SK-N-SH treated with all-trans-retinoic acid at 6 μM for 48 hours (cell line): ENCODE data around the gene BAZ1A.
A peak's percentile ranks its signal among the peaks of the same experiment; 100 is the strongest.

Source experiments
- ATAC-seq: fragments of 200-7000 bp; cut with Tn5 transposase; 3 replicates; pipeline ENCODE4 v1.9.1; 2020; ENCODE audit warnings: mild to moderate bottlenecking, moderate library complexity
- BACH2 ChIP-seq: fragments of 250-450 bp; sonication (Bioruptor Pico); IDR thresholded peaks from 2 replicates; pipeline ENCODE4 v1.9.0; 2021; ENCODE audit warnings: mild to moderate bottlenecking, borderline replicate concordance
- CSDC2 ChIP-seq: fragments of 250-450 bp; sonication (Bioruptor Pico); IDR thresholded peaks from 2 replicates; pipeline ENCODE4 v1.5.0; 2020; ENCODE audit warnings: mild to moderate bottlenecking, moderate library complexity
- ESRRG ChIP-seq: fragments of 250-450 bp; sonication (Bioruptor Pico); IDR thresholded peaks from 2 replicates; pipeline ENCODE4 v1.6.1; 2021; ENCODE audit warnings: mild to moderate bottlenecking
- ISL1 ChIP-seq: fragments of 250-450 bp; sonication (Bioruptor Pico); IDR thresholded peaks from 2 replicates; pipeline ENCODE4 v2.1.2; 2022; ENCODE audit warnings: mild to moderate bottlenecking, moderate library complexity
- OSR1 ChIP-seq: fragments of 250-450 bp; sonication (Bioruptor Pico); IDR thresholded peaks from 2 replicates; pipeline ENCODE4 v1.8.0; 2022; ENCODE audit warnings: moderate library complexity, mild to moderate bottlenecking, inconsistent platforms
- PPARA ChIP-seq: fragments of 250-450 bp; sonication (Bioruptor Pico); IDR thresholded peaks from 2 replicates; pipeline ENCODE4 v1.5.0; 2020; ENCODE audit warnings: mild to moderate bottlenecking, borderline replicate concordance
- RARB ChIP-seq: fragments of 250-450 bp; sonication (Bioruptor Pico); IDR thresholded peaks from 2 replicates; pipeline ENCODE4 v1.8.0; 2021; ENCODE audit warnings: mild to moderate bottlenecking, moderate library complexity
- SNAI2 ChIP-seq: fragments of 250-450 bp; sonication (Bioruptor Pico); IDR thresholded peaks from 2 replicates; pipeline ENCODE4 v1.5.0; 2020; ENCODE audit warnings: mild to moderate bottlenecking, moderate library complexity
- TCF4 ChIP-seq: fragments of 250-450 bp; sonication (Bioruptor Pico); IDR thresholded peaks from 2 replicates; pipeline ENCODE4 v1.8.0; 2021; ENCODE audit warnings: mild to moderate bottlenecking, moderate library complexity, borderline replicate concordance
- TOX ChIP-seq: fragments of 250-450 bp; sonication (Bioruptor Pico); IDR thresholded peaks from 2 replicates; pipeline ENCODE4 v1.8.0; 2021; ENCODE audit warnings: mild to moderate bottlenecking, moderate library complexity, borderline replicate concordance
- ZFP3 ChIP-seq: fragments of 250-450 bp; sonication (Bioruptor Pico); IDR thresholded peaks from 2 replicates; pipeline ENCODE4 v1.5.0; 2020; ENCODE audit warnings: mild to moderate bottlenecking, moderate library complexity
- ZFP30 ChIP-seq: fragments of 450-650 bp; formaldehyde crosslinking; IDR thresholded peaks from 2 replicates; pipeline ENCODE4 v1.5.0; 2022; ENCODE audit warnings: mild to moderate bottlenecking, moderate library complexity
- ZNF565 ChIP-seq: fragments of 450-650 bp; formaldehyde crosslinking; conservative IDR thresholded peaks from 2 replicates; pipeline ENCODE4 v1.5.0; 2020; ENCODE audit warnings: low read depth, mild to moderate bottlenecking, moderate library complexity
- ZNF70 ChIP-seq: fragments of 450-650 bp; formaldehyde crosslinking; IDR thresholded peaks from 2 replicates; pipeline ENCODE4 v1.5.0; 2020; ENCODE audit warnings: mild to moderate bottlenecking, moderate library complexity
- ZNF8 ChIP-seq: fragments of 450-650 bp; formaldehyde crosslinking; IDR thresholded peaks from 2 replicates; pipeline ENCODE4 v1.5.0; 2020; ENCODE audit warnings: mild to moderate bottlenecking, moderate library complexity
- TF ChIP-seq, protein P1 (sequence below): fragments of 250-450 bp; sonication (Bioruptor Pico); IDR thresholded peaks from 2 replicates; pipeline ENCODE4 v1.5.1; 2020; ENCODE audit warnings: low read depth, mild to moderate bottlenecking, moderate library complexity
- TF ChIP-seq, protein P2 (sequence below): fragments of 250-450 bp; sonication (Bioruptor Pico); IDR thresholded peaks from 2 replicates; pipeline ENCODE4 v1.5.1; 2021; ENCODE audit warnings: mild to moderate bottlenecking, moderate library complexity
- TF ChIP-seq, protein P3 (sequence below): fragments of 250-450 bp; sonication (Bioruptor Pico); IDR thresholded peaks from 2 replicates; pipeline ENCODE4 v1.5.0; 2020; ENCODE audit warnings: mild to moderate bottlenecking, moderate library complexity
- TF ChIP-seq, protein P4 (sequence below): fragments of 250-450 bp; sonication (Bioruptor Pico); IDR thresholded peaks from 2 replicates; pipeline ENCODE4 v1.8.0; 2021; ENCODE audit warnings: low read depth, mild to moderate bottlenecking, moderate library complexity, borderline replicate concordance
- TF ChIP-seq, protein P5 (sequence below): fragments of 250-450 bp; sonication (Bioruptor Pico); IDR thresholded peaks from 2 replicates; pipeline ENCODE4 v1.8.0; 2020; ENCODE audit warnings: mild to moderate bottlenecking, moderate library complexity, borderline replicate concordance

Gene BAZ1A, protein sequence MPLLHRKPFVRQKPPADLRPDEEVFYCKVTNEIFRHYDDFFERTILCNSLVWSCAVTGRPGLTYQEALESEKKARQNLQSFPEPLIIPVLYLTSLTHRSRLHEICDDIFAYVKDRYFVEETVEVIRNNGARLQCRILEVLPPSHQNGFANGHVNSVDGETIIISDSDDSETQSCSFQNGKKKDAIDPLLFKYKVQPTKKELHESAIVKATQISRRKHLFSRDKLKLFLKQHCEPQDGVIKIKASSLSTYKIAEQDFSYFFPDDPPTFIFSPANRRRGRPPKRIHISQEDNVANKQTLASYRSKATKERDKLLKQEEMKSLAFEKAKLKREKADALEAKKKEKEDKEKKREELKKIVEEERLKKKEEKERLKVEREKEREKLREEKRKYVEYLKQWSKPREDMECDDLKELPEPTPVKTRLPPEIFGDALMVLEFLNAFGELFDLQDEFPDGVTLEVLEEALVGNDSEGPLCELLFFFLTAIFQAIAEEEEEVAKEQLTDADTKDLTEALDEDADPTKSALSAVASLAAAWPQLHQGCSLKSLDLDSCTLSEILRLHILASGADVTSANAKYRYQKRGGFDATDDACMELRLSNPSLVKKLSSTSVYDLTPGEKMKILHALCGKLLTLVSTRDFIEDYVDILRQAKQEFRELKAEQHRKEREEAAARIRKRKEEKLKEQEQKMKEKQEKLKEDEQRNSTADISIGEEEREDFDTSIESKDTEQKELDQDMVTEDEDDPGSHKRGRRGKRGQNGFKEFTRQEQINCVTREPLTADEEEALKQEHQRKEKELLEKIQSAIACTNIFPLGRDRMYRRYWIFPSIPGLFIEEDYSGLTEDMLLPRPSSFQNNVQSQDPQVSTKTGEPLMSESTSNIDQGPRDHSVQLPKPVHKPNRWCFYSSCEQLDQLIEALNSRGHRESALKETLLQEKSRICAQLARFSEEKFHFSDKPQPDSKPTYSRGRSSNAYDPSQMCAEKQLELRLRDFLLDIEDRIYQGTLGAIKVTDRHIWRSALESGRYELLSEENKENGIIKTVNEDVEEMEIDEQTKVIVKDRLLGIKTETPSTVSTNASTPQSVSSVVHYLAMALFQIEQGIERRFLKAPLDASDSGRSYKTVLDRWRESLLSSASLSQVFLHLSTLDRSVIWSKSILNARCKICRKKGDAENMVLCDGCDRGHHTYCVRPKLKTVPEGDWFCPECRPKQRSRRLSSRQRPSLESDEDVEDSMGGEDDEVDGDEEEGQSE (N-terminal part only)

DNA sequence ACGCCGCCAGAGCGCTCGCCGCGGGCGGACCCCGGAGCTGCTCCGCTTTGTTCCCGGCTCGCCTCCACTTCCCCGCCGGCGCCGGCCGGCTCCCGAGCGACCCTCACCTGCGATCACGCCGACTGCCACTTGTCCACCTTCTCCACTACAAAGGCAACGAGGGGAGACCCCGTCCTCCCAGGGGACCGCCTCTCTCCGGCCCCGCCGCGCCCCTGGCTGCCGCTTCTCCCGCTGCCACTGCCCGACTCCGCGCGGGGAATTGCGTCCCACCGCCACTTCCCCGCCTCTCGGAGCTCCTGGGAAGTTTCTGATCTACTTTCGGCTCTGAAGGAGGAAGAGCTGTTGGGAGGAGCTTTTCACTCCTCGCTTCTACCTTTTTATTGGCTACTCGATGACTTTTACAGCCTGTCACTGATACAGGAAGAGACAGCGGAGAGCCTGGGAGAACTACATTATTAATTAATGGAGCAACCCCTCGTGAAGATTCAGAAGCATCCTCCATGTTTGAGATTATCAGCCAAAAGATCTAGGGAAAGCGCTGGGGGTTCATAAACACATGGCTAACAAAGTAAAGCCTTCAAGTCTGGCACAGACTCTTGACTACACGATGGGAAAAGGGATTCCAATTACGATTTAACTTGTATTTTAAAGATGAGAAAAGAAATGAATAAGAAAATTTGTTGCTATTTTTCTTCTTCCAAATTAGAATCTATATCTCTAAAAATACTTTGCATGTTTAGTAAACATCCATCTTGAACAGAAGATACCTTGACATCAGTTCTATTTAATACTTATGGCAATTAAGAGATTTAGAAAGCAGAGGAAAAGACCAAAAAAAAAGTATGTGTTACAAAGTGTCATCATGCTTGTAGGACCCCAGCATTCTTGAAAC lies at the start of gene BAZ1A:
BAZ1A (minus strand) TSS at position 330 of the 892 bp plus-strand sequence. CDS start 756 bp downstream, outside the sequence.
- no peak for TF ChIP-seq TCF4 (CRISPR knock-in tag)
- no peak for TF ChIP-seq ZFP3 (CRISPR knock-in tag)
- no peak for TF ChIP-seq ZFP30 (CRISPR knock-in tag)
- no peak for TF ChIP-seq ZNF565 (CRISPR knock-in tag)
- TF ChIP-seq, protein P1, sequence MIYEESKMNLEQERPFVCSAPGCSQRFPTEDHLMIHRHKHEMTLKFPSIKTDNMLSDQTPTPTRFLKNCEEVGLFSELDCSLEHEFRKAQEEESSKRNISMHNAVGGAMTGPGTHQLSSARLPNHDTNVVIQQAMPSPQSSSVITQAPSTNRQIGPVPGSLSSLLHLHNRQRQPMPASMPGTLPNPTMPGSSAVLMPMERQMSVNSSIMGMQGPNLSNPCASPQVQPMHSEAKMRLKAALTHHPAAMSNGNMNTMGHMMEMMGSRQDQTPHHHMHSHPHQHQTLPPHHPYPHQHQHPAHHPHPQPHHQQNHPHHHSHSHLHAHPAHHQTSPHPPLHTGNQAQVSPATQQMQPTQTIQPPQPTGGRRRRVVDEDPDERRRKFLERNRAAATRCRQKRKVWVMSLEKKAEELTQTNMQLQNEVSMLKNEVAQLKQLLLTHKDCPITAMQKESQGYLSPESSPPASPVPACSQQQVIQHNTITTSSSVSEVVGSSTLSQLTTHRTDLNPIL (CRISPR knock-in tag), result no peak
- no peak for TF ChIP-seq ISL1 (CRISPR knock-in tag)
- TF ChIP-seq ZNF70 (CRISPR knock-in tag), result no peak
- TF ChIP-seq, protein P2, sequence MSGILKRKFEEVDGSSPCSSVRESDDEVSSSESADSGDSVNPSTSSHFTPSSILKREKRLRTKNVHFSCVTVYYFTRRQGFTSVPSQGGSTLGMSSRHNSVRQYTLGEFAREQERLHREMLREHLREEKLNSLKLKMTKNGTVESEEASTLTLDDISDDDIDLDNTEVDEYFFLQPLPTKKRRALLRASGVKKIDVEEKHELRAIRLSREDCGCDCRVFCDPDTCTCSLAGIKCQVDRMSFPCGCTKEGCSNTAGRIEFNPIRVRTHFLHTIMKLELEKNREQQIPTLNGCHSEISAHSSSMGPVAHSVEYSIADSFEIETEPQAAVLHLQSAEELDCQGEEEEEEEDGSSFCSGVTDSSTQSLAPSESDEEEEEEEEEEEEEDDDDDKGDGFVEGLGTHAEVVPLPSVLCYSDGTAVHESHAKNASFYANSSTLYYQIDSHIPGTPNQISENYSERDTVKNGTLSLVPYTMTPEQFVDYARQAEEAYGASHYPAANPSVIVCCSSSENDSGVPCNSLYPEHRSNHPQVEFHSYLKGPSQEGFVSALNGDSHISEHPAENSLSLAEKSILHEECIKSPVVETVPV, result no peak
- no peak for TF ChIP-seq OSR1 (CRISPR knock-in tag)
- TF ChIP-seq, protein P3, sequence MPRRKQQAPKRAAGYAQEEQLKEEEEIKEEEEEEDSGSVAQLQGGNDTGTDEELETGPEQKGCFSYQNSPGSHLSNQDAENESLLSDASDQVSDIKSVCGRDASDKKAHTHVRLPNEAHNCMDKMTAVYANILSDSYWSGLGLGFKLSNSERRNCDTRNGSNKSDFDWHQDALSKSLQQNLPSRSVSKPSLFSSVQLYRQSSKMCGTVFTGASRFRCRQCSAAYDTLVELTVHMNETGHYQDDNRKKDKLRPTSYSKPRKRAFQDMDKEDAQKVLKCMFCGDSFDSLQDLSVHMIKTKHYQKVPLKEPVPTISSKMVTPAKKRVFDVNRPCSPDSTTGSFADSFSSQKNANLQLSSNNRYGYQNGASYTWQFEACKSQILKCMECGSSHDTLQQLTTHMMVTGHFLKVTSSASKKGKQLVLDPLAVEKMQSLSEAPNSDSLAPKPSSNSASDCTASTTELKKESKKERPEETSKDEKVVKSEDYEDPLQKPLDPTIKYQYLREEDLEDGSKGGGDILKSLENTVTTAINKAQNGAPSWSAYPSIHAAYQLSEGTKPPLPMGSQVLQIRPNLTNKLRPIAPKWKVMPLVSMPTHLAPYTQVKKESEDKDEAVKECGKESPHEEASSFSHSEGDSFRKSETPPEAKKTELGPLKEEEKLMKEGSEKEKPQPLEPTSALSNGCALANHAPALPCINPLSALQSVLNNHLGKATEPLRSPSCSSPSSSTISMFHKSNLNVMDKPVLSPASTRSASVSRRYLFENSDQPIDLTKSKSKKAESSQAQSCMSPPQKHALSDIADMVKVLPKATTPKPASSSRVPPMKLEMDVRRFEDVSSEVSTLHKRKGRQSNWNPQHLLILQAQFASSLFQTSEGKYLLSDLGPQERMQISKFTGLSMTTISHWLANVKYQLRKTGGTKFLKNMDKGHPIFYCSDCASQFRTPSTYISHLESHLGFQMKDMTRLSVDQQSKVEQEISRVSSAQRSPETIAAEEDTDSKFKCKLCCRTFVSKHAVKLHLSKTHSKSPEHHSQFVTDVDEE, result no peak
- peak; percentile 86 for ATAC-seq

DNA sequence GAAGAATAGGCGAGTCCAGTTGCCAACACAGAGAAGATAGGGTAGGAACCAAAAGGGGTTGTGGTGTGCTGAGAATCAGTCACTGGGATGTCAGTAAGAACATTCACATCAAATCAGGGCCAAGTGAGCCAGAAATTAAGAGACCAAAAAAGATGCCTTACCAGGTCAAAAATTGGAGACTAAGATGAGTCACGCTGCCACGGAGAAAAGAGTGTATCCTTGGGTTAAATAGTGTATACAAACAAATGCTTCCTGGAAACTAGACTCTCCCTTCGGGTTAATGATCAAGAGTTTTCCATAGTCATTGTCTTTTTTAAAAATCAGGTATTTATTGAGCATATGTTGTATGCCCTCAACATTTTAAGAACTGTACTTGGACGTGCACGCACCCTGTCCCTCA lies 45.2 kb upstream of the BAZ1A start:
- ATAC-seq, result no peak
- TF ChIP-seq CSDC2 (CRISPR knock-in tag), result no peak
- TF ChIP-seq, protein P2, result no peak
- no peak for TF ChIP-seq ESRRG (CRISPR knock-in tag)
- no peak for TF ChIP-seq ZFP3 (CRISPR knock-in tag)
- TF ChIP-seq RARB (CRISPR knock-in tag), result no peak
- TF ChIP-seq, protein P4, sequence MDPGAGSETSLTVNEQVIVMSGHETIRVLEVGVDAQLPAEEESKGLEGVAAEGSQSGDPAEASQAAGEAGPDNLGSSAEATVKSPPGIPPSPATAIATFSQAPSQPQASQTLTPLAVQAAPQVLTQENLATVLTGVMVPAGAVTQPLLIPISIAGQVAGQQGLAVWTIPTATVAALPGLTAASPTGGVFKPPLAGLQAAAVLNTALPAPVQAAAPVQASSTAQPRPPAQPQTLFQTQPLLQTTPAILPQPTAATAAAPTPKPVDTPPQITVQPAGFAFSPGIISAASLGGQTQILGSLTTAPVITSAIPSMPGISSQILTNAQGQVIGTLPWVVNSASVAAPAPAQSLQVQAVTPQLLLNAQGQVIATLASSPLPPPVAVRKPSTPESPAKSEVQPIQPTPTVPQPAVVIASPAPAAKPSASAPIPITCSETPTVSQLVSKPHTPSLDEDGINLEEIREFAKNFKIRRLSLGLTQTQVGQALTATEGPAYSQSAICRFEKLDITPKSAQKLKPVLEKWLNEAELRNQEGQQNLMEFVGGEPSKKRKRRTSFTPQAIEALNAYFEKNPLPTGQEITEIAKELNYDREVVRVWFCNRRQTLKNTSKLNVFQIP (CRISPR knock-in tag), result no peak
- no peak for TF ChIP-seq ZNF565 (CRISPR knock-in tag)
- TF ChIP-seq PPARA (CRISPR knock-in tag), result no peak
- no peak for TF ChIP-seq TOX (CRISPR knock-in tag)
- TF ChIP-seq ISL1 (CRISPR knock-in tag), result no peak
- TF ChIP-seq BACH2 (CRISPR knock-in tag), result no peak
- TF ChIP-seq, protein P5, sequence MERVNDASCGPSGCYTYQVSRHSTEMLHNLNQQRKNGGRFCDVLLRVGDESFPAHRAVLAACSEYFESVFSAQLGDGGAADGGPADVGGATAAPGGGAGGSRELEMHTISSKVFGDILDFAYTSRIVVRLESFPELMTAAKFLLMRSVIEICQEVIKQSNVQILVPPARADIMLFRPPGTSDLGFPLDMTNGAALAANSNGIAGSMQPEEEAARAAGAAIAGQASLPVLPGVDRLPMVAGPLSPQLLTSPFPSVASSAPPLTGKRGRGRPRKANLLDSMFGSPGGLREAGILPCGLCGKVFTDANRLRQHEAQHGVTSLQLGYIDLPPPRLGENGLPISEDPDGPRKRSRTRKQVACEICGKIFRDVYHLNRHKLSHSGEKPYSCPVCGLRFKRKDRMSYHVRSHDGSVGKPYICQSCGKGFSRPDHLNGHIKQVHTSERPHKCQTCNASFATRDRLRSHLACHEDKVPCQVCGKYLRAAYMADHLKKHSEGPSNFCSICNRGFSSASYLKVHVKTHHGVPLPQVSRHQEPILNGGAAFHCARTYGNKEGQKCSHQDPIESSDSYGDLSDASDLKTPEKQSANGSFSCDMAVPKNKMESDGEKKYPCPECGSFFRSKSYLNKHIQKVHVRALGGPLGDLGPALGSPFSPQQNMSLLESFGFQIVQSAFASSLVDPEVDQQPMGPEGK, result no peak
- no peak for TF ChIP-seq ZNF8 (CRISPR knock-in tag)
- TF ChIP-seq, protein P3, result no peak
- no peak for TF ChIP-seq SNAI2 (CRISPR knock-in tag)
- TF ChIP-seq ZFP30 (CRISPR knock-in tag), result no peak
- no peak for TF ChIP-seq OSR1 (CRISPR knock-in tag)
